GM13977 (cell line): ENCODE results near the gene OR9Q1.

Experiments used
- DNase-seq: peaks from one replicate; pipeline ENCODE4 v3.0.0; 2012; ENCODE audit warnings: low spot score
- CTCF ChIP-seq: IDR thresholded peaks from 2 replicates; pipeline ENCODE4 v1.5.1; 2012; ENCODE audit warnings: mild to moderate bottlenecking, control low read depth; ENCODE audit not compliant: insufficient read depth; ENCODE audit errors: extremely low read depth, missing control alignments
- in situ Hi-C: fragments of 300-500 bp; cut with MboI; formaldehyde crosslinking; loops from one replicate; pipeline ENCODE4 v1.12.0; 2022; ENCODE audit warnings: low sequenced_read_pairs, low pct_unique_long_range_greater_than_20kb, mixed read lengths, inconsistent platforms; ENCODE audit not compliant: unreplicated experiment

The OR9Q1 gene

GRCh38 chr11:58121096-58121495, 97.4 kb downstream of the OR9Q1 start:
- no peak for TF ChIP-seq CTCF
- in situ Hi-C loops = no loop called here
- DNase-seq = no peak

- no peak for TF ChIP-seq CTCF
- in situ Hi-C loops = no loop called here
- DNase-seq = no peak
Observed at GRCh38 chr11:58125469-58125868, 101.8 kb downstream of the OR9Q1 start, which contains the start of gene OR9I1. OR9I1 (minus strand) TSS chr11:58125530; CDS start chr11:58119444, 6,086 bp downstream.

- DNase-seq = no peak
- TF ChIP-seq CTCF = no peak
- in situ Hi-C loops = no loop called here
Observed at GRCh38 chr11:58127350-58127749, 103.7 kb downstream of the OR9Q1 start.

GRCh38 chr11:58133309-58134076, 109.8 kb downstream of the OR9Q1 start:
- in situ Hi-C loops = no loop called here
- no peak for TF ChIP-seq CTCF
- DNase-seq = no peak

GRCh38 chr11:58134151-58134550, 110.5 kb downstream of the OR9Q1 start:
- in situ Hi-C loops = no loop called here
- no peak for TF ChIP-seq CTCF
- no peak for DNase-seq

GRCh38 chr11:58135171-58135570, 111.5 kb downstream of the OR9Q1 start:
- in situ Hi-C loops = no loop called here
- TF ChIP-seq CTCF = no peak
- no peak for DNase-seq
